ENCODE results near the gene PRSS12. TPM values are rescaled to one million over a fixed set of nuclear protein-coding genes. Genes with fewer than 3 reads are reported as not detected.

The PRSS12 gene
- total and polyA plus RNA-seq, 9 donors: 2.5 to 13.8 (median 6.5) TPM

GRCh38 chr4:118345813-118346212 lies 7.0 kb downstream of the PRSS12 start:
- Histone ChIP-seq H3K27ac (ENCODE audit: low read length) (no peak overlapping the region), H3K36me3 (ENCODE audit: control insufficient read depth, insufficient read depth, low read length) (no peaks in the 10 kb centered on the region), H3K4me1 (ENCODE audit: control insufficient read depth, insufficient read depth, low read length) (no peaks in the 10 kb centered on the region), H3K9me3 (replicated peaks; ENCODE audit: control insufficient read depth, low read depth, low read length) (no peaks in the 10 kb centered on the region), H3K4me3 (ENCODE audit: low read length) (no peak overlapping the region), H3K27me3 (ENCODE audit: control insufficient read depth, insufficient read depth, low read length) (peaks cover 4% of the 10 kb centered on the region)
- no peak for DNase-seq
- WGBS (ENCODE audit: insufficient coverage): 60% methylated on average over 1 of the region's 1 CpG

GRCh38 chr4:118344801-118345200 lies 8.0 kb downstream of the PRSS12 start:
- no peaks in the 10 kb centered on the region for H3K9me3 ChIP-seq (replicated peaks; ENCODE audit: control insufficient read depth, low read depth, low read length)
- DNase-seq: no peak
- H3K36me3 ChIP-seq (ENCODE audit: control insufficient read depth, insufficient read depth, low read length): no peaks in the 10 kb centered on the region
- peaks cover 4% of the 10 kb centered on the region for H3K27me3 ChIP-seq (ENCODE audit: control insufficient read depth, insufficient read depth, low read length)
- H3K27ac ChIP-seq (ENCODE audit: low read length): no peak overlapping the region
- H3K4me1 ChIP-seq (ENCODE audit: control insufficient read depth, insufficient read depth, low read length): no peaks in the 10 kb centered on the region
- no peak overlapping the region for H3K4me3 ChIP-seq (ENCODE audit: low read length)

GRCh38 chr4:118343501-118343900 lies 9.3 kb downstream of the PRSS12 start:
- no CpG with 5 or more reads among the region's 3 CpGs for WGBS (ENCODE audit: insufficient coverage)
- no peaks in the 10 kb centered on the region for H3K36me3 ChIP-seq (ENCODE audit: control insufficient read depth, insufficient read depth, low read length)
- no peaks in the 10 kb centered on the region for H3K9me3 ChIP-seq (replicated peaks; ENCODE audit: control insufficient read depth, low read depth, low read length)
- DNase-seq: no peak
- H3K4me1 ChIP-seq (ENCODE audit: control insufficient read depth, insufficient read depth, low read length): no peaks in the 10 kb centered on the region
- H3K27me3 ChIP-seq (ENCODE audit: control insufficient read depth, insufficient read depth, low read length): no peaks in the 10 kb centered on the region
- H3K4me3 ChIP-seq (ENCODE audit: low read length): no peak overlapping the region
- H3K27ac ChIP-seq (ENCODE audit: low read length): no peak overlapping the region

- no peaks in the 10 kb centered on the region for H3K36me3 ChIP-seq (ENCODE audit: control insufficient read depth, insufficient read depth, low read length)
- H3K9me3 ChIP-seq (replicated peaks; ENCODE audit: control insufficient read depth, low read depth, low read length): no peaks in the 10 kb centered on the region
- no peak overlapping the region for H3K27ac ChIP-seq (ENCODE audit: low read length)
- DNase-seq: peak; percentile 61
- no CpG with 5 or more reads among the region's 2 CpGs for WGBS (ENCODE audit: insufficient coverage)
- no peaks in the 10 kb centered on the region for H3K4me1 ChIP-seq (ENCODE audit: control insufficient read depth, insufficient read depth, low read length)
- H3K4me3 ChIP-seq (ENCODE audit: low read length): no peak overlapping the region
- H3K27me3 ChIP-seq (ENCODE audit: control insufficient read depth, insufficient read depth, low read length): no peaks in the 10 kb centered on the region
Observed at GRCh38 chr4:118340109-118340508, 12.7 kb downstream of the PRSS12 start.

GRCh38 chr4:118338981-118339765 lies 13.6 kb downstream of the PRSS12 start:
- WGBS (ENCODE audit: insufficient coverage): no CpG with 5 or more reads among the region's 1 CpG
- no peaks in the 10 kb centered on the region for H3K27me3 ChIP-seq (ENCODE audit: control insufficient read depth, insufficient read depth, low read length)
- no peak overlapping the region for H3K4me3 ChIP-seq (ENCODE audit: low read length)
- no peaks in the 10 kb centered on the region for H3K4me1 ChIP-seq (ENCODE audit: control insufficient read depth, insufficient read depth, low read length)
- H3K36me3 ChIP-seq (ENCODE audit: control insufficient read depth, insufficient read depth, low read length): no peaks in the 10 kb centered on the region
- no peak for DNase-seq
- no peaks in the 10 kb centered on the region for H3K9me3 ChIP-seq (replicated peaks; ENCODE audit: control insufficient read depth, low read depth, low read length)
- no peak overlapping the region for H3K27ac ChIP-seq (ENCODE audit: low read length)

GRCh38 chr4:118338518-118338917 lies 14.3 kb downstream of the PRSS12 start:
- Histone ChIP-seq H3K27ac (ENCODE audit: low read length) (no peak overlapping the region), H3K4me1 (ENCODE audit: control insufficient read depth, insufficient read depth, low read length) (no peaks in the 10 kb centered on the region), H3K4me3 (ENCODE audit: low read length) (no peak overlapping the region), H3K9me3 (replicated peaks; ENCODE audit: control insufficient read depth, low read depth, low read length) (no peaks in the 10 kb centered on the region), H3K36me3 (ENCODE audit: control insufficient read depth, insufficient read depth, low read length) (no peaks in the 10 kb centered on the region), H3K27me3 (ENCODE audit: control insufficient read depth, insufficient read depth, low read length) (no peaks in the 10 kb centered on the region)
- no peak for DNase-seq
- no CpG with 5 or more reads among the region's 1 CpG for WGBS (ENCODE audit: insufficient coverage)

- DNase-seq: no peak
- Histone ChIP-seq H3K36me3 (ENCODE audit: control insufficient read depth, insufficient read depth, low read length) (no peaks in the 10 kb centered on the region), H3K27me3 (ENCODE audit: control insufficient read depth, insufficient read depth, low read length) (no peaks in the 10 kb centered on the region), H3K27ac (ENCODE audit: low read length) (no peak overlapping the region), H3K4me1 (ENCODE audit: control insufficient read depth, insufficient read depth, low read length) (no peaks in the 10 kb centered on the region), H3K9me3 (replicated peaks; ENCODE audit: control insufficient read depth, low read depth, low read length) (no peaks in the 10 kb centered on the region), H3K4me3 (ENCODE audit: low read length) (no peak overlapping the region)
- WGBS (ENCODE audit: insufficient coverage): no CpG with 5 or more reads among the region's 4 CpGs
Observed at GRCh38 chr4:118337954-118338353, 14.8 kb downstream of the PRSS12 start.

GRCh38 chr4:118335774-118336173 lies 17.0 kb downstream of the PRSS12 start:
- no peaks in the 10 kb centered on the region for H3K27me3 ChIP-seq (ENCODE audit: control insufficient read depth, insufficient read depth, low read length)

GRCh38 chr4:118335324-118335723 lies 17.5 kb downstream of the PRSS12 start:
- no CpG with 5 or more reads among the region's 6 CpGs for WGBS (ENCODE audit: insufficient coverage)

More at GRCh38 chr4:118335774-118336173, 17.0 kb downstream of the PRSS12 start:
- H3K27ac ChIP-seq (ENCODE audit: low read length): no peak overlapping the region
- no peaks in the 10 kb centered on the region for H3K4me1 ChIP-seq (ENCODE audit: control insufficient read depth, insufficient read depth, low read length)
- no CpG with 5 or more reads among the region's 4 CpGs for WGBS (ENCODE audit: insufficient coverage)
- H3K9me3 ChIP-seq (replicated peaks; ENCODE audit: control insufficient read depth, low read depth, low read length): no peaks in the 10 kb centered on the region
- DNase-seq: no peak
- H3K36me3 ChIP-seq (ENCODE audit: control insufficient read depth, insufficient read depth, low read length): no peaks in the 10 kb centered on the region
- no peak overlapping the region for H3K4me3 ChIP-seq (ENCODE audit: low read length)

GRCh38 chr4:118331352-118331751 lies 21.5 kb downstream of the PRSS12 start:
- no peak for DNase-seq
- WGBS (ENCODE audit: insufficient coverage): 100% methylated on average over 1 of the region's 3 CpGs
- H3K4me3 ChIP-seq (ENCODE audit: low read length): no peak overlapping the region
- H3K36me3 ChIP-seq (ENCODE audit: control insufficient read depth, insufficient read depth, low read length): no peaks in the 10 kb centered on the region
- no peaks in the 10 kb centered on the region for H3K27me3 ChIP-seq (ENCODE audit: control insufficient read depth, insufficient read depth, low read length)
- H3K9me3 ChIP-seq (replicated peaks; ENCODE audit: control insufficient read depth, low read depth, low read length): no peaks in the 10 kb centered on the region
- H3K27ac ChIP-seq (ENCODE audit: low read length): no peak overlapping the region
- H3K4me1 ChIP-seq (ENCODE audit: control insufficient read depth, insufficient read depth, low read length): no peaks in the 10 kb centered on the region

More at GRCh38 chr4:118335324-118335723, 17.5 kb downstream of the PRSS12 start:
- DNase-seq: peak; percentile 71
- Histone ChIP-seq H3K9me3 (replicated peaks; ENCODE audit: control insufficient read depth, low read depth, low read length) (no peaks in the 10 kb centered on the region), H3K27ac (ENCODE audit: low read length) (no peak overlapping the region), H3K27me3 (ENCODE audit: control insufficient read depth, insufficient read depth, low read length) (no peaks in the 10 kb centered on the region), H3K36me3 (ENCODE audit: control insufficient read depth, insufficient read depth, low read length) (no peaks in the 10 kb centered on the region), H3K4me3 (ENCODE audit: low read length) (no peak overlapping the region), H3K4me1 (ENCODE audit: control insufficient read depth, insufficient read depth, low read length) (no peaks in the 10 kb centered on the region)

GRCh38 chr4:118329849-118330248 lies 23.0 kb downstream of the PRSS12 start:
- Histone ChIP-seq H3K27ac (ENCODE audit: low read length) (no peak overlapping the region), H3K27me3 (ENCODE audit: control insufficient read depth, insufficient read depth, low read length) (no peaks in the 10 kb centered on the region), H3K9me3 (replicated peaks; ENCODE audit: control insufficient read depth, low read depth, low read length) (no peaks in the 10 kb centered on the region), H3K4me3 (ENCODE audit: low read length) (no peak overlapping the region), H3K36me3 (ENCODE audit: control insufficient read depth, insufficient read depth, low read length) (no peaks in the 10 kb centered on the region), H3K4me1 (ENCODE audit: control insufficient read depth, insufficient read depth, low read length) (no peaks in the 10 kb centered on the region)
- no peak for DNase-seq
- 74% methylated on average over 4 of the region's 5 CpGs for WGBS (ENCODE audit: insufficient coverage)
